ENCODE measurements around the gene CD209.

Gene CD209

GRCh38 chr19:7757358-7757757 lies 10.0 kb upstream of the CD209 start:
- peaks cover 39% of the 10 kb centered on the region for H3K9me3 ChIP-seq (ENCODE audit: insufficient read depth, low read length, severe bottlenecking)
- no peak overlapping the region for H3K9ac ChIP-seq (ENCODE audit: low read depth, low read length)
- H3K27me3 ChIP-seq (ENCODE audit: insufficient read depth, low read length, poor library complexity): no peaks in the 10 kb centered on the region
- no peak for ATAC-seq (ENCODE audit: insufficient read depth, low read depth)
- TF ChIP-seq, protein P1, sequence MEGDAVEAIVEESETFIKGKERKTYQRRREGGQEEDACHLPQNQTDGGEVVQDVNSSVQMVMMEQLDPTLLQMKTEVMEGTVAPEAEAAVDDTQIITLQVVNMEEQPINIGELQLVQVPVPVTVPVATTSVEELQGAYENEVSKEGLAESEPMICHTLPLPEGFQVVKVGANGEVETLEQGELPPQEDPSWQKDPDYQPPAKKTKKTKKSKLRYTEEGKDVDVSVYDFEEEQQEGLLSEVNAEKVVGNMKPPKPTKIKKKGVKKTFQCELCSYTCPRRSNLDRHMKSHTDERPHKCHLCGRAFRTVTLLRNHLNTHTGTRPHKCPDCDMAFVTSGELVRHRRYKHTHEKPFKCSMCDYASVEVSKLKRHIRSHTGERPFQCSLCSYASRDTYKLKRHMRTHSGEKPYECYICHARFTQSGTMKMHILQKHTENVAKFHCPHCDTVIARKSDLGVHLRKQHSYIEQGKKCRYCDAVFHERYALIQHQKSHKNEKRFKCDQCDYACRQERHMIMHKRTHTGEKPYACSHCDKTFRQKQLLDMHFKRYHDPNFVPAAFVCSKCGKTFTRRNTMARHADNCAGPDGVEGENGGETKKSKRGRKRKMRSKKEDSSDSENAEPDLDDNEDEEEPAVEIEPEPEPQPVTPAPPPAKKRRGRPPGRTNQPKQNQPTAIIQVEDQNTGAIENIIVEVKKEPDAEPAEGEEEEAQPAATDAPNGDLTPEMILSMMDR (IDR thresholded peaks at IDR 0.05; ENCODE audit: borderline replicate concordance, extremely low read depth, low read length, poor library complexity, severe bottlenecking): no peak
- TF ChIP-seq EZH2 (IDR thresholded peaks at IDR 0.05; ENCODE audit: borderline replicate concordance, low read depth, low read length, severe bottlenecking): no peak
- H3K36me3 ChIP-seq (ENCODE audit: insufficient read depth, low read length): no peaks in the 10 kb centered on the region
- no peak overlapping the region for H3K27ac ChIP-seq (ENCODE audit: low read length)
- no peak overlapping the region for H3K4me2 ChIP-seq (ENCODE audit: insufficient read depth, low read length)
- H2AFZ ChIP-seq (ENCODE audit: low read depth, low read length): no peak overlapping the region
- no peaks in the 10 kb centered on the region for H4K20me1 ChIP-seq (ENCODE audit: insufficient read depth, low read length)
- DNase-seq: no peak
- H3K79me2 ChIP-seq (ENCODE audit: insufficient read depth, low read length): no peaks in the 10 kb centered on the region
- no peaks in the 10 kb centered on the region for H3K4me1 ChIP-seq (ENCODE audit: insufficient read depth, low read length)
- H3K4me3 ChIP-seq (ENCODE audit: low read depth in 1 of 2, low read length in 2 of 2): no peak overlapping the region

DNA sequence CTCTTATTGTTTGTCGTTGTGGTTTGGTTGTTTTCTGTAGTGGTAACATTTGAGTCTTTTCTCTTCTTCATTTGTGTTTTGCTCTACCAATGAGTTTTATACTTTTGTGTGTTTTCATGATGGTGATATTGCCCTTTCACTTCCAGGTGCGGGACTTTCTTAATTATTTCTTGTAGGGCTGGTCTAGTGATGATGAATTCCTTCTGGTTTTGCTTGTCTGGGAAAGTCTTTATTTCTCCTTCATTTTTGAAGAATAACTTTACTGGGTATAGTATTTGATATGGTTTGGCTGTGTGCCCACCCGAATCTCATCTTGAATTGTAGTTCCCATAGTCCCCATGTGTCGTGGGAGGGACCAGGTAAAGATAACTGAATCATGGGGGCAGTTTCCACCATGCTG lies 8.9 kb upstream of the CD209 start:
- no peaks in the 10 kb centered on the region for H3K27me3 ChIP-seq (ENCODE audit: insufficient read depth, low read length, poor library complexity)
- H3K79me2 ChIP-seq (ENCODE audit: insufficient read depth, low read length): no peaks in the 10 kb centered on the region
- no peak overlapping the region for H3K4me3 ChIP-seq (ENCODE audit: low read depth in 1 of 2, low read length in 2 of 2)
- H3K4me2 ChIP-seq (ENCODE audit: insufficient read depth, low read length): no peak overlapping the region
- H3K4me1 ChIP-seq (ENCODE audit: insufficient read depth, low read length): no peaks in the 10 kb centered on the region
- no peak overlapping the region for H2AFZ ChIP-seq (ENCODE audit: low read depth, low read length)
- H3K9ac ChIP-seq (ENCODE audit: low read depth, low read length): no peak overlapping the region
- TF ChIP-seq EZH2 (IDR thresholded peaks at IDR 0.05; ENCODE audit: borderline replicate concordance, low read depth, low read length, severe bottlenecking): no peak
- TF ChIP-seq, protein P1 (IDR thresholded peaks at IDR 0.05; ENCODE audit: borderline replicate concordance, extremely low read depth, low read length, poor library complexity, severe bottlenecking): no peak
- no peak for DNase-seq
- no peaks in the 10 kb centered on the region for H3K36me3 ChIP-seq (ENCODE audit: insufficient read depth, low read length)
- peaks cover 39% of the 10 kb centered on the region for H3K9me3 ChIP-seq (ENCODE audit: insufficient read depth, low read length, severe bottlenecking)
- H4K20me1 ChIP-seq (ENCODE audit: insufficient read depth, low read length): no peaks in the 10 kb centered on the region
- no peak overlapping the region for H3K27ac ChIP-seq (ENCODE audit: low read length)
- ATAC-seq (ENCODE audit: insufficient read depth, low read depth): no peak

DNA sequence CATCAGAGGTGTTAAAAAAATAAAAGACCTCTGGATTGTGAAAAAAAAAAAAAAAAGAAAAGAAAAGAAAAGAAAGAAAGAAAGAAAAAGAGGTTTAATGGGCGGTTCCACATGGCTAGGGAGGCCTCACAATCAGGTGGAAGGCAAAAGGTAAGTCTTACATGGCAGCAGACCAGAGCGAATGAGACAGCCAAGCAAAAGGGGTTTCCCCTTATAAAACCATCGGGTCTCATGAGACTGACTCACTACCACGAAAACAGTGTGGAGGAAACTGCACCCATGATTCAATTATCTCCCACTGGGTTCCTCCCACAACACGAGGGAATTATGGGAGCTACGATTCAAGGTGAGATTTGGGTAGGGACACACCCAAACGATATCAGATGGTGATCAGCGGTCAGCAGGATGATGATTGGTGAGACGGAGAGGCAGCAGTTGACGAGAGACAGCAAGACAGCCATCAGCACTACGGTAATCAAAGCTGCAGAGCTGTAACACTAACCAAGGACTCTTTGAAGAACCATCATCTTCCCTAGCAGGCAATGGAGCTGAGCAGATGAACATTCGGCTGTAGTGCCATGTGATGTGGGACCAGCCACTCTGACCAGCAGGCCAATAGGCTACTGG lies 3.9 kb upstream of the CD209 start:
- H3K27ac ChIP-seq (ENCODE audit: low read length): no peak overlapping the region
- H2AFZ ChIP-seq (ENCODE audit: low read depth, low read length): no peak overlapping the region
- H3K79me2 ChIP-seq (ENCODE audit: insufficient read depth, low read length): no peaks in the 10 kb centered on the region
- H3K9me3 ChIP-seq (ENCODE audit: insufficient read depth, low read length, severe bottlenecking): peaks cover 4% of the 10 kb centered on the region
- H3K36me3 ChIP-seq (ENCODE audit: insufficient read depth, low read length): no peaks in the 10 kb centered on the region
- no peak for ATAC-seq (ENCODE audit: insufficient read depth, low read depth)
- TF ChIP-seq, protein P1 (IDR thresholded peaks at IDR 0.05; ENCODE audit: borderline replicate concordance, extremely low read depth, low read length, poor library complexity, severe bottlenecking): no peak
- TF ChIP-seq EZH2 (IDR thresholded peaks at IDR 0.05; ENCODE audit: borderline replicate concordance, low read depth, low read length, severe bottlenecking): no peak
- no peaks in the 10 kb centered on the region for H3K27me3 ChIP-seq (ENCODE audit: insufficient read depth, low read length, poor library complexity)
- no peak overlapping the region for H3K9ac ChIP-seq (ENCODE audit: low read depth, low read length)
- DNase-seq: no peak
- H3K4me1 ChIP-seq (ENCODE audit: insufficient read depth, low read length): no peaks in the 10 kb centered on the region
- H4K20me1 ChIP-seq (ENCODE audit: insufficient read depth, low read length): no peaks in the 10 kb centered on the region
- H3K4me3 ChIP-seq (ENCODE audit: low read depth in 1 of 2, low read length in 2 of 2): no peak overlapping the region
- H3K4me2 ChIP-seq (ENCODE audit: insufficient read depth, low read length): no peak overlapping the region
